A172 (cell line): Measurements from ENCODE around the gene RPS6KB2. TPM values are rescaled to one million over a fixed set of nuclear protein-coding genes. Genes with fewer than 3 reads are reported as not detected.
"Not testable (repeated sequence)": the region's sequence is repeated elsewhere in the genome, so short reads cannot be mapped to it uniquely, and the experiment has no call there.

Experiments
- DNase-seq: peaks from one replicate; pipeline ENCODE4 v3.0.0-alpha.2; 2015; ENCODE audit warnings: low spot score
- total RNA-seq: library from RNA; depleted of rRNA; stranded (reverse); fragments of >200 nt; shearing (Covaris generic); gene quantifications from 2 replicates; pipeline ENCODE4 v1.2.3, GENCODE V29; 2014

RPS6KB2 gene
- total RNA-seq, 1 experiment from 2014 or later, result 83.6 TPM

- DNase-seq, result no peak
Measured at GRCh38 chr11:67410984-67411784, 17.1 kb upstream of the RPS6KB2 start.

GRCh38 chr11:67411785-67412152, 16.5 kb upstream of the RPS6KB2 start:
- DNase-seq, result no peak

- DNase-seq, result no peak
Measured at GRCh38 chr11:67412495-67413179, 15.7 kb upstream of the RPS6KB2 start.

- no peak for DNase-seq
Measured at GRCh38 chr11:67413266-67413849, 14.9 kb upstream of the RPS6KB2 start.

- DNase-seq, result no peak
Measured at GRCh38 chr11:67415501-67416304, 12.6 kb upstream of the RPS6KB2 start, which contains the start of gene CARNS1. Gene CARNS1, plus strand, starts transcription at chr11:67415678. Its CDS starts 522 bp downstream, at chr11:67416200.

GRCh38 chr11:67416416-67417335, 11.6 kb upstream of the RPS6KB2 start:
- peak; percentile 42 for DNase-seq

GRCh38 chr11:67417425-67417824, 10.9 kb upstream of the RPS6KB2 start:
- no peak for DNase-seq

- DNase-seq, result no peak
Measured at GRCh38 chr11:67418476-67419281, 9.6 kb upstream of the RPS6KB2 start.

- no peak for DNase-seq
Measured at GRCh38 chr11:67419325-67420049, 8.8 kb upstream of the RPS6KB2 start.

- no peak for DNase-seq
Measured at GRCh38 chr11:67420147-67420645, 8.1 kb upstream of the RPS6KB2 start.

GRCh38 chr11:67420646-67421429, 7.5 kb upstream of the RPS6KB2 start:
- DNase-seq, result peak; percentile 67

- no peak for DNase-seq
Measured at GRCh38 chr11:67421430-67422031, 6.8 kb upstream of the RPS6KB2 start.

GRCh38 chr11:67422891-67423290, 5.4 kb upstream of the RPS6KB2 start:
- DNase-seq, result no peak

- DNase-seq, result no peak
Measured at GRCh38 chr11:67423466-67423865, 4.8 kb upstream of the RPS6KB2 start.

GRCh38 chr11:67423891-67424613, 4.2 kb upstream of the RPS6KB2 start:
- DNase-seq, result no peak

- not testable (repeated sequence) for DNase-seq
Measured at GRCh38 chr11:67427364-67427859, 882 bp upstream of the RPS6KB2 start.
